Endodermal cell (in vitro differentiated cells): ENCODE data around the gene YBX3. TPM values are rescaled to one million over a fixed set of nuclear protein-coding genes. Genes with fewer than 3 reads are reported as not detected.

Experiments used
- DNase-seq: peaks from one replicate; pipeline ENCODE4 v3.0.0-alpha.2; 2017
- H3K27ac ChIP-seq: 2 replicates; pipeline ENCODE4 v1.5.1; 2013; ENCODE audit warnings: mild to moderate bottlenecking, low read depth, low read length, moderate library complexity
- H3K27me3 ChIP-seq: 2 replicates; pipeline ENCODE4 v1.6.1; 2013; ENCODE audit warnings: mild to moderate bottlenecking, low read length, moderate library complexity; ENCODE audit not compliant: insufficient read depth, control insufficient read depth, poor library complexity, severe bottlenecking
- H3K36me3 ChIP-seq: 2 replicates; pipeline ENCODE4 v1.7.0; 2013; ENCODE audit warnings: mild to moderate bottlenecking, low read length, moderate library complexity; ENCODE audit not compliant: control insufficient read depth, insufficient read depth
- H3K4me1 ChIP-seq: one replicate; pipeline ENCODE4 v1.7.0; 2013; ENCODE audit warnings: low read length; ENCODE audit not compliant: control insufficient read depth, insufficient read depth
- H3K4me3 ChIP-seq: 2 replicates; pipeline ENCODE4 v1.5.1; 2013; ENCODE audit warnings: mild to moderate bottlenecking, low read length, moderate library complexity
- H3K9ac ChIP-seq: 2 replicates; pipeline ENCODE4 v1.6.1; 2013; ENCODE audit warnings: mild to moderate bottlenecking, low read length, moderate library complexity; ENCODE audit not compliant: poor library complexity, severe bottlenecking; ENCODE audit errors: extremely low read depth
- H3K9me3 ChIP-seq: 2 replicates; pipeline ENCODE4 v1.6.1; 2013; ENCODE audit warnings: mild to moderate bottlenecking, low read length, moderate library complexity; ENCODE audit not compliant: control insufficient read depth
- H3K27ac Mint-ChIP-seq: 2 replicates; pipeline ENCODE4 v1.8.0; 2020; ENCODE audit warnings: mixed read lengths
- H3K27me3 Mint-ChIP-seq: 2 replicates; pipeline ENCODE4 v1.8.0; 2021; ENCODE audit warnings: mild to moderate bottlenecking, mixed read lengths; ENCODE audit not compliant: insufficient read depth
- H3K36me3 Mint-ChIP-seq: 2 replicates; pipeline ENCODE4 v1.8.0; 2020; ENCODE audit warnings: low read depth, mixed read lengths
- H3K4me1 Mint-ChIP-seq: 2 replicates; pipeline ENCODE4 v1.8.0; 2020; ENCODE audit warnings: mixed read lengths
- H3K4me3 Mint-ChIP-seq: 2 replicates; pipeline ENCODE4 v1.8.0; 2020; ENCODE audit warnings: mild to moderate bottlenecking, moderate library complexity, mixed read lengths
- H3K9me3 Mint-ChIP-seq: 2 replicates; pipeline ENCODE4 v1.8.0; 2020; ENCODE audit warnings: mild to moderate bottlenecking, mixed read lengths
- CTCF ChIP-seq: fragments of 200-600 bp; sonication (generic); conservative IDR thresholded peaks from 2 replicates; pipeline ENCODE4 v1.5.0; 2021; ENCODE audit warnings: antibody characterized with exemption, mild to moderate bottlenecking
- WGBS, 2 experiments: methylation state at CpG; one replicate each; pipeline versions ENCODE4 v1.1.5 to v1.1.7; 2013; ENCODE audit warnings: missing lambda C conversion rate in 2 of 2, mixed read lengths in 1 of 2; ENCODE audit not compliant: insufficient coverage in 1 of 2, insufficient read length in 1 of 2; 5-methylcytosine and 5-hydroxymethylcytosine counted together
- total RNA-seq, 2 donors: library from RNA; stranded (reverse); fragmentation: NEBNext Ultra II Directional in 1 of 2; extraction: Animal tissue kit (Norgen Biotek cat#: 25700) in 1 of 2; gene quantifications; 2 replicates in 1 of 2; 3 replicates in 1 of 2; pipeline ENCODE4 v1.2.1, GENCODE V29; 2021

The YBX3 gene
- total RNA-seq, 2 donors from 2014 or later, result 251 to 419 TPM

- Histone ChIP-seq H3K4me3 (no peak overlapping the region), H3K9ac (no peak overlapping the region), H3K27ac (no peak overlapping the region), H3K4me1 (no peaks in the 10 kb centered on the region), H3K9me3 (no peaks in the 10 kb centered on the region), H3K36me3 (peaks cover 85% of the 10 kb centered on the region), H3K27me3 (no peaks in the 10 kb centered on the region)
- Mint-ChIP-seq H3K4me1 (peaks cover 7% of the 10 kb centered on the region), H3K36me3 (peaks cover 78% of the 10 kb centered on the region), H3K9me3 (no peaks in the 10 kb centered on the region), H3K27ac (no peak overlapping the region), H3K27me3 (no peaks in the 10 kb centered on the region), H3K4me3 (no peak overlapping the region)
- 93 to 100% methylated on average over 1 to 16 of the region's 16 CpGs for WGBS, 2 experiments
- no peak for TF ChIP-seq CTCF
- DNase-seq, result no peak
These were observed 13.3 kb downstream of the YBX3 start for GRCh38 chr12:10709808-10710207.

GRCh38 chr12:10708862-10709261 is 14.3 kb downstream of the YBX3 start:
- Mint-ChIP-seq H3K27me3 (no peaks in the 10 kb centered on the region), H3K9me3 (no peaks in the 10 kb centered on the region), H3K36me3 (peaks cover 75% of the 10 kb centered on the region)

GRCh38 chr12:10705655-10706054 is 17.5 kb downstream of the YBX3 start:
- Histone ChIP-seq H3K4me1 (no peaks in the 10 kb centered on the region), H3K27ac (no peak overlapping the region), H3K9ac (no peak overlapping the region), H3K27me3 (no peaks in the 10 kb centered on the region), H3K36me3 (peaks cover 86% of the 10 kb centered on the region), H3K4me3 (no peak overlapping the region), H3K9me3 (no peaks in the 10 kb centered on the region)
- no peak overlapping the region for H3K4me3 Mint-ChIP-seq
- H3K36me3 Mint-ChIP-seq, result peaks cover 75% of the 10 kb centered on the region
- WGBS, 2 experiments, result 94% methylated on average over 1 of the region's 2 CpGs; no CpG with 5 or more reads in 1 of the 2 experiments
- H3K27ac Mint-ChIP-seq, result no peak overlapping the region
- H3K4me1 Mint-ChIP-seq, result no peaks in the 10 kb centered on the region
- no peak for TF ChIP-seq CTCF
- no peaks in the 10 kb centered on the region for H3K9me3 Mint-ChIP-seq
- H3K27me3 Mint-ChIP-seq, result no peaks in the 10 kb centered on the region
- no peak for DNase-seq

More at GRCh38 chr12:10708862-10709261, 14.3 kb downstream of the YBX3 start:
- H3K4me3 ChIP-seq, result no peak overlapping the region
- Mint-ChIP-seq H3K27ac (no peak overlapping the region), H3K4me3 (no peak overlapping the region), H3K4me1 (peaks cover 7% of the 10 kb centered on the region)
- no peak overlapping the region for H3K9ac ChIP-seq
- H3K4me1 ChIP-seq, result no peaks in the 10 kb centered on the region
- no peaks in the 10 kb centered on the region for H3K9me3 ChIP-seq
- peaks cover 85% of the 10 kb centered on the region for H3K36me3 ChIP-seq
- WGBS, 2 experiments, result 92 to 94% methylated on average over 3 to 4 of the region's 4 CpGs
- no peak for DNase-seq
- H3K27me3 ChIP-seq, result no peaks in the 10 kb centered on the region
- no peak overlapping the region for H3K27ac ChIP-seq
- TF ChIP-seq CTCF, result no peak
